GM18858 (cell line): ENCODE data around the gene CAGE1.
"Not testable (repeated sequence)": the region's sequence is repeated elsewhere in the genome, so short reads cannot be mapped to it uniquely, and the experiment has no call there.

ENCODE experiments used
- ATAC-seq: cut with Tn5 transposase; IDR thresholded peaks from one replicate; pipeline ENCODE4 v1.9.1; 2021; ENCODE audit not compliant: unreplicated experiment

The CAGE1 gene

DNA sequence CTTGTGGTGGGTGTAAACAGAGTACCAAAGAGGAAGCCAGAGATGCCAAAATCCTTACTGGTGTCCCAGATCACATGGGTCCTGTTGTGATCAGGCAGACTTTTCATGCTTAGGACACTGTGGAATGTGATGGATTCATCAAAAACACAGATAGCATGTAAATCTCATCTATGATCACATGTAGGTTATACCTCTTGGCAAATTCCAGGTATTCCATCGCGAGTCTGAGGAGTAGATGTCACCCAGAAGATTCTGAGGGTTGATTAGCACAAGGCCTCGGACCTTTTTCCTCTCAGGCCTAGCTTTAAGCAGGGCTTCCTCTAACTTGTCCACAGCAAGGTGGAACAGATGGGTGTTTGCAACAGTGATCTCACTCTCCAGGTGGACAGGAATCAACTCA lies 48.3 kb downstream of the CAGE1 start:
- ATAC-seq: no peak

- not testable (repeated sequence) for ATAC-seq
Measured at GRCh38 chr6:7339007-7339732, 50.4 kb downstream of the CAGE1 start.

DNA sequence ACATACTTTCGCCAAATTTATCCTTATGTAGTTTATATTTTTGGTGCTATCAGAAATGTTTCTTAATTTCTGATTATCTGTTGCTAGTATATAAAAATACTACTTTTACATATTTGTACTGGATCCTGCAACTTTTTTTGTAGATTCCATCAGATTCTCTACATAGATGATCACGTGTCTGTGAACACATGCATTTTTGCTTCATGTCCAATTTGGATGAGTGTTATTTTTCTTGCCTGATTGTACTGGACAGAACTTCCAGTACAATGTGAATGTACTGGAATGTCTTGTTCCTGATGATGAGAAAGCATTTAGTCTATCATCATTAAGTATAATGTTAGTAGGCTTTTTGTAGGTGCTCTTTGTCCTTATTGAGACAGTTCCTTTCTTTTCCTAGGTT lies 51.5 kb downstream of the CAGE1 start:
- no peak for ATAC-seq

DNA sequence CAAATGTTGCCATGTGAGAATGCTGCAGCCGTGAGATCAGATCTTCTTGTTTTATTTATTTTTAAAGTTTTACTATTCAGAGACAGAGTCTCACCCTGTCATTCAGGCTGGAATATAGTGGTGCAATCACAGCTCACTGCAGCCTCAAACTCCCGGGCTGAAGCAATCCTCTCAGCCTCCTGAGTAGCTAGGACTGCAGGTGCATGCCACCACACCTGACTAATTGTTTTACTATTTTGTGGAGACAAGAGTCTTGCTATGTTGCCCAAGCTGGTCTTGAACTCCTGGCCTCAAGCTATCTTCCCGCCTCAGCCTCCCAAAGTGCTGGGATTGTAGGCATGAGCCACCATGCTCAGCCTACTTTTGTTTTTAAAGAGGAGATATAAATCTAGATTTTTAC lies 54.0 kb downstream of the CAGE1 start:
- no peak for ATAC-seq

GRCh38 chr6:7334685-7335084 lies 54.9 kb downstream of the CAGE1 start:
- ATAC-seq: no peak

- ATAC-seq: no peak
Measured at GRCh38 chr6:7332090-7332745, 57.3 kb downstream of the CAGE1 start.

DNA sequence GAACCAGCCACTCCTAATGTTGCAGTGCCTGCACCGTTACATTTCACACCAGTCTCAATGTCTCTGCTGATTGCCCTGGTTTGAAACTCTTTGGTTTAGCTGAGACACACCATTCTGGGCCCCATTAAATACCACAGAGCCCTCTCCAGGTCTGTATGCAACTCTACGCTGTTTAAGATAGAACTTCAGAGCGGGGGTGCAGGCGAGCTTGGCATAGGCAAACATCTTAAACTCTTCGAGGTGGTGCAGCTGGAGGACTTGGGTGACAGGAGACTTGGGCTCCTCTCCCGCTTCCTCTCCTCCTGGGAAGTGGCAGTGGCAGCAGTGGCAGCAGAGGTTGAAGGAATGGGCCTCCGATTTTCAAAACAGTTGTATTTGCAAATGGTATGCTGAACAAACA lies 58.1 kb downstream of the CAGE1 start:
- ATAC-seq: no peak

DNA sequence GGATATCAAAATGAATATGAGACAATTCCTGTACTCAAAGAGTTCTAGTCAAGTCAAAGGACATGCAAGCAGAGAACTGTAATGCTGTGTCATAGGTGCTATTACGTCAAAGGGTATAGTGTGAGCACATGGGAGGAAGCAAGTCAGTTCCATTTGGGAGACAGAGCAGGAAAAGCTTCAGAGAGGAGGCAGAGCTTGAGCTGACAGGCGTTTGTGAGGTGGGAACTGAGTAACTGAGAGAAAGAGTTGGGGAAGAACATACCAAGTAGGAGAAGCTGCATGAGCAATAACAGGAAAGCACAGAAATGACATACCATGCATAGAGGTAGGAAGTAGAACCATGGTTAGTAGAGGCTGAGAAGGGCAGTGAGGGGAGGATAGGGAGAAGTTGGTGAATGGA lies 61.3 kb downstream of the CAGE1 start:
- ATAC-seq: no peak

DNA sequence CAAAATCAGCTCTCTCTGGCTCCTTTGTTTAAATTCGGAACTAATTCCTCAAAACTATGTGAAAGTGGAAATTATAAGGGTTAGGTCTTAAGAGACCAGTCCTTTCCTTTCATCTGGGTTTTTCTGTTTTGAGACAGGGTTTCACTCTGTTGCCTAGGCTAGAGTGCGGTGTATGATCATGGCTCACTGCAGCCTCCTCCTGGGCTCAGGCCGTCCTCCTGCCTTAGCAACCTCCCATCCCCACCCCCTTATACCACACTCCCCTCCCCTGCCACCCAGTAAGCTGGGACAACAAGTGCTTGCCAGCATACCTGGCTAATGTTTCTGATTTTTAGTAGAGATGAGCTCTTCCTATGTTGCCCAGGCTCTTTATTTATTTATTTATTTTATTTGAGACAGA lies 63.8 kb downstream of the CAGE1 start:
- no peak for ATAC-seq

DNA sequence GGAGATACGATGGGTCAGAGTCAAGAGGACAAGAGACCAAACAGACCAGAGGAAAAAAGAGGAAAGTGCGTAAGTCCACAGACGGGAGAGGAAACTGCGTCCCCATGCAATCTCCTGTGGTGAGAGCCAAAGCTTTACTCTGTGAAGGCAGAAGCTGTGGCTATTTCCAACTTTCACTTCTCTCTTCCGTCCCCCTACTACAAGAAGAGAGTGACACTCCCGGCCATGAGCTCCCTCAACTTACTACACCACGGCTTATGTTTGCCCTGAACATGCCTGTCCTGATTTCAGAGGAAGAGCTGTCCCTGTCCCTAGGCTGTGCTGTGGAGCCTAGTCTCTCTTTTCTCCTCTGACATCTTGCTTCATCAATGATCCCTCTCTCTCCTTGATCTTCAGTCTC lies 65.0 kb downstream of the CAGE1 start:
- ATAC-seq: peak; percentile 58

DNA sequence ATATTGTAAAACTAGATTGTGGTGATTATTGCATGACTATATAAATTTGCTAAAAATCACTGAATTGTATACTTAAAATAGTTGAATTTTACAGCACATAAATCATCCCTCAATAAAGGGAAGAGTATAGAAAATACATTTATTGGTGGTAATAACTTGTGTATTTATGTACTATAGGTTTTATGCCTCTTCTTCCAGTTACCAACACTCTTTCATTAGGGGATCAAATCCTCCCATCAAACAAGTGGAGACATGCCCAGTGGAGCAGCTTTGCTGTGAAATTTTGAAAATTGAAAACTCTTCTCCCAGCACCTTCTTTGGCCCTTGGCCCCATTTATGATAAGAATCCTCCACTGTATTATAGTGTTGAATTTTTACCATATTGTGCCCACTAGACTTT lies 66.5 kb downstream of the CAGE1 start:
- no peak for ATAC-seq

- ATAC-seq: not testable (repeated sequence)
Measured at GRCh38 chr6:7321866-7322265, 67.7 kb downstream of the CAGE1 start.

GRCh38 chr6:7319406-7319805 lies 70.1 kb downstream of the CAGE1 start:
- ATAC-seq: not testable (repeated sequence)

- ATAC-seq: no peak
Measured at GRCh38 chr6:7317538-7317937, 72.0 kb downstream of the CAGE1 start.

- no peak for ATAC-seq
Measured at GRCh38 chr6:7316658-7317533, 72.6 kb downstream of the CAGE1 start.

DNA sequence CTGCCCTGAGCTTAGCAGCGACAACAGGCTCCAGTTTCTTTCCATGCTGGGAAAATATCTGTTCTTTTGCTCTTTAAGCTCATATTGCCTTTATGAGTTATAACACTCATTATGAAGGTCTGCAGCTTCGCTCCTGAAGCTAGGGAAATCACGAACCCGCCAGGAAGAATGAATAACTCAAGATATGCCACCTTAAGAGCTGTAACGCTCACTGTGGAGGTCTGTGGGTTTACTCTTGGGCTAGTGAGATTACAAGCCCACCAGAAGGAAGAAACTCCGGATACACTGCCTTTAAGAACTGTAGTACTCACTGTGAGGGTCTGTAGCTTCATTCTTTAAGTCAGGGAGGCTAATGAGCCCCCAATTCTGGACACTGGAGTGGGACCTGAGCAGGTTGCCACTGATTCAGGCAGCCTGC lies 73.6 kb downstream of the CAGE1 start:
- no peak for ATAC-seq

DNA sequence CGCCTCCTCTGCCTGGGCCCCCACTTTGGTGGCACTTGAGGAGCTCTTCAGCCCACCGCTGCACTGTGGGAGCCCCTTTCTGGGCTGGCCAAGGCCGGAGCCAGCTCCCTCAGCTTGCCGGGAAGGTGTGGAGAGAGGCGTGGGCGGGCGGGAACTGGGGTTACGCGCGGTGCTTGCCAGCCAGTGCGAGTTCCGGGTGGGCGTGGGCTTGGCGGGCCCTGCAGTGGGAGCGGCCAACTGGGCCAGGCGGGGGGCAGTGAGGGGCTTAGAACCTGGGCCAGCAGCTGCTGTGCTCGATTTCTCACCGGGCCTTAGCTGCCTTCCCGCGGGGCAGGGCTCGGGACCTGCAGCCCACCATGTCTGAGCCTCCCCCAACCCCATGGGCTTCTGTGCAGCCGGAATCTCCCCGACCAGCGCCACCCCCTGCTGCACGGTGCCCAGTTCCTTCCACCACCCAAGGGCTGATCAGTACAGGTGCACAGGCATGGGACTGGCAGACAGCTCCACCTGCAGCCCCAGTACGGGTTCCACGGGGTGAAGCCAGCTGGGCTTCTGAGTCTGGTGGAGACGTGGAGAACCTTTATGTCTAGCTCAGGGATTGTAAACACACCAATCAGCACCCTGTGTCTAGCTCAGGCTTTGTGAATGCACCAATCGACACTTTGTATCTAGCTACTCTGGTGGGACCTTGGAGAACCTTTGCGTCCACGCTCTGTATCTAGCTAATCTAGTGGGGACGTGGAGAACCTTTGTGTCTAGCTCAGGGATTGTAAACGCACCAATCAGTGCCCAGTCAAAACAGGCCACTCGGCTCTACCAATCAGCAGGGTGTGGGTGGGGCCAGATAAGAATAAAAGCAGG lies 74.2 kb downstream of the CAGE1 start:
- not testable (repeated sequence) for ATAC-seq

- ATAC-seq: no peak
Measured at GRCh38 chr6:7314414-7314813, 75.1 kb downstream of the CAGE1 start.

DNA sequence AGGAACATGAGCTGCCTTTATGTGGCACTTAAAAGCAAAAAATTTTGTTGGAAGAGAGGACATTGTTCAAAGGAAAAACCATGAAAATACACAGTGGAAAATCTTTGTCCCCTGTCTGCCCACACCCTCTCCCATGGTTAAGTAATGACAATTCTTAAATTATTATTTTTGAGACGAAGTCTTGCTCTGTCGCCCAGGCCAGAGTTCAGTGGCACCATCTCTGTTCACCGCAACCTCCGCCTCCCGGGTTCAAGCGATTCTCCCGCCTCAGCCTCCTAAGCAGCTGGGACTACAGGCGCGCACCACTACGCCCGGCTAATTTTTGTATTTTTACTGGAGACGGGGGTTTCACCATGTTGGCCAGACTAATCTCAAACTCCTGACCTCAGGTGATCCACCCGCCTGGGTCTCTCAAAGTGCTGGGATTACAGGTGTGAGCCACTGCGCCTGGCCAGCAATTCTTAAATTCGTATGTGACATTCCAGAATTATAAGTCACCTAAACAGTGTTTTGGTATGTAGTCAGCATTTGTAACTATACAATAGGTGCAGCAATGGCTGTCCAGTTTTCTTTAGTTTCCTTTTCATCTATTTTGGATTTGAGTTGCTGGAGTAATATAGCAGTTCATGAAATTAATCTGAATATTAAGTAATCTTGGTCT lies 75.9 kb downstream of the CAGE1 start:
- no peak for ATAC-seq
